Measurements from ENCODE around the gene OAS2.

OAS2 gene

DNA sequence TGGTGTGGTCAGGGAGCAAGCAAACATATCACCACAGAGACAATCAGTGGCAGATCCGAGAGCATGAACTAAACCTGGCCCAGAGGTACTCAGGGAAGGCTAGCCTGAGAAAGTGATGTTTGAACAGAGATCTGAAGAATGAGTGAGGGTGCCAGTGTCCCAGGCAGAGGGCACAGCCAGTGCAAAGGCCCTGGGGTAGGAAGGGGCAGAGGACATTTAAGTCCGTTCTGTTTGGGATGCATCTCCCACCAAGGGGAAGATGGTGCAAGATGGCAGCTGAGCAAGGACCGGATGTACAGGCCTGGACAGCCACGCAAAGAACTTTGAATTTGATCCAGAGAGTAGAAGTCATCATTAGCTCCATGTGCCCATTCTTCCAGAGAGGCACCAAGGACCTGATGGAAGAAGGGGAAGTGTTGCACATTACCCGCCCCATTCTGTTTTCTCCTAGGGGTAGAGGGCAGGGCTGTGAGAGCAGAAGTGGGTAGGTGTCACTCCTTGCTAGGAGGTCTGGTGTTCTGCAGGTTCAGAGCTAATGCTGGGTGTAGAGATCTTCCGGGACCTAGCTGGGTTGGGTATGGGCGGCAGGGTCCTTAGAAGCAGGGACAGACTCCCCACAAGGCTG lies 82.1 kb downstream of the OAS2 start:
- no peak for DNase-seq

DNA sequence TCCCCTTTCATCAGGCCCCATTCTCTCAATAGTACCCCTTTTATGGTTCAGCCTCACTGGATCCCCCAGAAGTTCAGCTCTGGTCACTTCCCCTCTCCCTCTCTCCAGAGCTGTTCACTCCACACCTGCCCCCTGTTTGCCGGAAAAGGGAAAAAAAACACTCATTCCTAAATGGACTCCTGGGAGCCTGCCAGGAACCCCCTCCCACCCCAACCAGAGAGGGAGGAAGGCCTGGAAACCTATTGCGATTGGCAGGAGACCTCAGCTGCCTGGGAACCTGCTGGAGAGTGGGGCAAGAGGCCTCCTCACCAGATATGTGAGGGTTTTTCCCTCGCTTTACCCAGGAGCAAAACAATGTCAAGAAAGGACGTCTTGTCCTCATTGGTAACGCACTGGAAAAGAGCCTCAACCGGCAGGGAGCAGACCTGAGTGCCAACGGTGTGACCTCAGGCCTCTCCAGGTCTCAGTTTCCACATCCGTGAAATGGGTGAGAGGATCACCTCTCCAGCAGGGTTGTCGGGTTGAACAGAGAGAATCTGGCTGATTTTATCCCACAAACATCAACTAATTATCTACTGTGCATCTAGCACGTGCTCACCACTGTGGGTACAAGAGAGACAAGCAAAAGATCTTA lies 82.9 kb downstream of the OAS2 start:
- DNase-seq: no peak

Data from CD4-positive, alpha-beta T cell treated with Interleukin-6 for 4 hours (primary cell).